A673 (cell line): ENCODE measurements around the gene TOM1L2. TPM values are rescaled to one million over a fixed set of nuclear protein-coding genes. Genes with fewer than 3 reads are reported as not detected.

ENCODE experiments used
- BruUV-seq: library from RNA; stranded (reverse); fragments of 400-500 nt; replicated peaks from 2 replicates; lab custom pipeline; 2021; lab: Mats Ljungman, UMichigan
- CTCF ChIA-PET: fragments of 300-600 bp; sonication (Branson Sonifier 250); formaldehyde crosslinking; loops from one replicate; lab custom pipeline; 2022; ENCODE audit warnings: antibody characterized with exemption; lab: Charles Lee
- POLR2A ChIA-PET: fragments of 300-600 bp; sonication (Branson Sonifier 250); formaldehyde crosslinking; loops from one replicate; lab custom pipeline; 2022; ENCODE audit warnings: antibody characterized with exemption; ENCODE audit not compliant: low non-redundant PET; lab: Charles Lee
- DNase-seq: peaks from one replicate; pipeline ENCODE4 v3.0.0-alpha.2; 2015; ENCODE audit warnings: low spot score
- H3K27ac ChIP-seq: fragments of 200-600 bp; sonication (generic); 2 replicates; pipeline ENCODE4 v1.5.1; 2016; ENCODE audit warnings: mixed run types, low read depth, mild to moderate bottlenecking, mixed read lengths, antibody characterized with exemption, low read length; ENCODE audit not compliant: poor library complexity, severe bottlenecking
- H3K27me3 ChIP-seq: fragments of 200-600 bp; sonication (generic); replicated peaks from 2 replicates; pipeline ENCODE4 v1.6.1; 2017; ENCODE audit warnings: mixed run types, low read depth, mild to moderate bottlenecking, mixed read lengths, antibody characterized with exemption, low read length; ENCODE audit not compliant: insufficient read depth, poor library complexity
- H3K36me3 ChIP-seq: fragments of 200-600 bp; sonication (generic); 2 replicates; pipeline ENCODE4 v1.6.1; 2016; ENCODE audit warnings: mixed run types, mild to moderate bottlenecking, mixed read lengths, antibody characterized with exemption, low read length; ENCODE audit not compliant: insufficient read depth, poor library complexity, severe bottlenecking
- H3K4me1 ChIP-seq: fragments of 200-600 bp; sonication (generic); 2 replicates; pipeline ENCODE4 v1.6.1; 2017; ENCODE audit warnings: mixed run types, mild to moderate bottlenecking, mixed read lengths, antibody characterized with exemption, low read length; ENCODE audit not compliant: insufficient read depth, poor library complexity, severe bottlenecking
- H3K4me3 ChIP-seq: fragments of 200-600 bp; sonication (generic); 2 replicates; pipeline ENCODE4 v1.5.1; 2016; ENCODE audit warnings: low read depth, mixed run types, mild to moderate bottlenecking, mixed read lengths, low read length; ENCODE audit not compliant: poor library complexity, severe bottlenecking
- H3K9me3 ChIP-seq: fragments of 200-600 bp; sonication (generic); 2 replicates; pipeline ENCODE4 v1.6.1; 2016; ENCODE audit warnings: mixed run types, low read depth, mild to moderate bottlenecking, mixed read lengths, antibody characterized with exemption, low read length; ENCODE audit not compliant: poor library complexity, severe bottlenecking
- CTCF ChIP-seq: fragments of 300-800, 200-600 bp; sonication (generic); conservative IDR thresholded peaks from 2 replicates; pipeline ENCODE4 v1.5.1; 2017; ENCODE audit warnings: low read depth, mild to moderate bottlenecking, antibody characterized with exemption, low read length, moderate library complexity, mixed read lengths
- EZH2 ChIP-seq: fragments of 200-600 bp; sonication (generic); IDR thresholded peaks from 2 replicates; pipeline ENCODE4 v1.6.1; 2017; ENCODE audit warnings: borderline replicate concordance, low read depth, mild to moderate bottlenecking, mixed read lengths, antibody characterized with exemption, low read length; ENCODE audit not compliant: poor library complexity, severe bottlenecking
- intact Hi-C: fragments of 100-400 bp; cut with micrococcal nuclease; formaldehyde crosslinking; loops from one replicate; pipeline ENCODE4 v1.10.0; 2022; ENCODE audit not compliant: unreplicated experiment
- total RNA-seq: library from RNA; stranded (reverse); gene quantifications from 2 replicates; pipeline ENCODE4 v1.2.3, GENCODE V29; 2021

Gene TOM1L2
- total RNA-seq, 1 experiment from 2014 or later = 10.0 TPM

DNA sequence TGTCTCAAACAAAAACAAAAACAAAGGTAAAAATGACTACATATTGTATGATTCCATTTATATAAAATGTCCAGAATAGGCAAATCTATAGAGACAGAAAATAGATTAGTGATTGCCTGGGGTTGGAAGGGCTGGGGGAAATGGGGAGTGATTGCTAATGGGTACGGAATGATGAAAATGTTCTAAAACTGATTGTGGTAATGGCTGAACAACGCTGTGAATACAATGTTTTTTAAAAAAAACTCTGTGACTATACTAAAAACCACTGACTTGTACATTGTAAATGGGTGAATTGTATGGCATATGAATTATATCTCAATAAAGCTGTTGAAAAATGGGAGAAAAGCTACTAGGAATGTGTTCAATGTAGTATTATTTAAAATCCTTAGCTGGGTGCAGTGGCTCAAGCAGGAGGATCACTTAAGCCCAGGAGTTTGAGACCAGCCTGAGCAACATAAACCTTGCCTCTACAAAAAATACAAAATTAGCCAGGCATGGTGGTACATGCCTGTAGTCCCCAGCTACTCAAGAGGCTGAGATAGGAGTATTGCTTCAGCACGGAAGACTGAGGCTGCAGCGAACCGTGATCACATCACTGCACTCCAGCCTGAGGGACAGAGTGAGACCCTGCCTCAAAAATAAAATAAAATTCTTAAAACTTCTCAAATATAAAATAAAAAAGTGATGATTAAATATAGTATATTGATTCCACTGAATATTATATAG is 47.9 kb downstream of the TOM1L2 start:
- ChIA-PET POLR2A (no interaction called here), CTCF (no interaction called here)

GRCh38 chr17:17922070-17922614 is 50.1 kb downstream of the TOM1L2 start:
- Histone ChIP-seq H3K4me1 (peaks cover 30% of the 10 kb centered on the region), H3K36me3 (no peaks in the 10 kb centered on the region), H3K27me3 (no peaks in the 10 kb centered on the region), H3K9me3 (no peaks in the 10 kb centered on the region), H3K27ac (peak overlapping the region; percentile 70), H3K4me3 (no peak overlapping the region)
- intact Hi-C loops = no loop called here
- POLR2A ChIA-PET = no interaction called here
- DNase-seq = peak; percentile 76
- TF ChIP-seq EZH2 (no peak), CTCF (no peak)
- no TSS peak for BruUV-seq
- CTCF ChIA-PET = interaction anchor here (1.3 kb wide), 1 partner anchor 111 kb away, joined by 4 read pairs; no protein-coding TSS in a partner anchor

More for the DNA sequence above, 47.9 kb downstream of the TOM1L2 start:
- no peak for DNase-seq
- H3K4me3 ChIP-seq = no peak overlapping the region
- H3K27me3 ChIP-seq = no peaks in the 10 kb centered on the region
- no TSS peak for BruUV-seq
- H3K4me1 ChIP-seq = peaks cover 38% of the 10 kb centered on the region
- intact Hi-C loops = no loop called here
- no peak overlapping the region for H3K27ac ChIP-seq
- H3K9me3 ChIP-seq = no peaks in the 10 kb centered on the region
- H3K36me3 ChIP-seq = no peaks in the 10 kb centered on the region
- TF ChIP-seq EZH2 (no peak), CTCF (no peak)

DNA sequence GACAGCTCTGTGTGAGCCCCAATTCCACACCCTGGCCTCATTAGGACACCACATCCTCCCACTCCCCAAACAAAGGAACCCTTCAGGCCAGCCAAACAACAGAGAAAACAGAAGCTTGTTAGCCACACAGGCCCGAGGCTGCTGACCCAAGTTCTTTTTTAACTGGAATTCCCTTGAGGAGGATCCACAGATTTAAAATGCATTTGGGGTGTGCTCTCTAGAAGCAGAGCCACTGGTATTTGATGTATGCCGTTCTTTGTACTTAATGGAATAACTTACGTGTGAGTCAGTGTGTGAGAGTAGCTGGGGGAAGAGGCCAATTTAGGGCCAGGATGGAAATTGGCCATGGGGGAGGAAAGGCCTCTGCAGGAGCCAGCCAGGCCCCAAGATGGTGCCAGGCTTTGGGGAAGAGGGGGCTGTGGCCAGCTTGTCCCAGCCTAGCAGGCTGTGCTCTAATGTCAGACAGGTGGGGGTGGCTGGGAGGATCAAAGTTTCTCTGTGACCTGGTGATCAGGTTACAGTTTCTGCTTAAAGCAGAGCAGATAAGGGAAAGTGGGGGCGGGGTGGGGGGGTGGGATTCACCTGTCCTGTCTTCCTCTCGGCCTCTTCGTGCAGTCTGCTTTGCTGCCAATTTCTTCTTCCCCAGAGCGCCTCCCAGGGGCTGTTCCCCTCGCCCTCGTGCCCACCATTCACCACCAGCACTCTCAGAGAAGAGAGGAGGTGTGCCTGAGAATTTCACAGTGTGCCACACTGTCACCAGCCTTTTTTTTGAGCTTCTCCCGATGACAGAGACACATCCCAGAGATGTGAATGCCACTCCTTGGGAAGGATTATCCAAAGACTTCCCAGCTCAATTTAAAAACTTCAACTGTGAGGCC is 50.8 kb downstream of the TOM1L2 start:
- CTCF ChIA-PET = interaction anchor here (0.6 to 1.3 kb wide), 2 partner anchors 14 to 112 kb away, joined by 3 to 4 read pairs; no protein-coding TSS in a partner anchor
- no TSS peak for BruUV-seq
- intact Hi-C loops = no loop called here

More for the DNA sequence above, 50.8 kb downstream of the TOM1L2 start:
- Histone ChIP-seq H3K36me3 (no peaks in the 10 kb centered on the region), H3K27me3 (no peaks in the 10 kb centered on the region), H3K27ac (peak overlapping the region; percentile 74), H3K4me3 (no peak overlapping the region), H3K4me1 (peaks cover 30% of the 10 kb centered on the region), H3K9me3 (no peaks in the 10 kb centered on the region)
- peak; percentile 89 for DNase-seq
- no peak for TF ChIP-seq EZH2
- TF ChIP-seq CTCF = no peak
- POLR2A ChIA-PET = no interaction called here
